AG04450 (cell line): Measurements from ENCODE around the gene BMS1. TPM values are rescaled to one million over a fixed set of nuclear protein-coding genes. Genes with fewer than 3 reads are reported as not detected.

ENCODE experiments used
- CTCF ChIA-PET: fragments of 300-600, 350-600 bp; formaldehyde crosslinking; extraction: SDS; loops from one replicate; lab custom pipeline; 2022; ENCODE audit warnings: antibody characterized with exemption, inconsistent platforms; lab: Charles Lee
- POLR2A ChIA-PET: fragments of 350-600 bp; formaldehyde crosslinking; extraction: SDS; loops from one replicate; lab custom pipeline; 2021; ENCODE audit warnings: antibody characterized with exemption, inconsistent platforms; lab: Yijun Ruan, JAX
- DNase-seq: peaks from one replicate; pipeline ENCODE4 v3.0.0-alpha.2; 2011; ENCODE audit warnings: low read depth, low spot score
- H3K27ac ChIP-seq: one replicate; pipeline ENCODE4 v1.5.1; 2012; ENCODE audit warnings: low read depth, low read length, control low read depth
- H3K27me3 ChIP-seq: one replicate; pipeline ENCODE4 v1.6.0; 2012; ENCODE audit warnings: low read length; ENCODE audit not compliant: control insufficient read depth, insufficient read depth
- H3K4me3 ChIP-seq: 2 replicates; pipeline ENCODE4 v1.5.1; 2011; ENCODE audit warnings: mild to moderate bottlenecking, low read depth, low read length, control low read depth
- H3K9me3 ChIP-seq: 2 replicates; pipeline ENCODE4 v1.5.1; 2012; ENCODE audit warnings: low read length; ENCODE audit not compliant: control insufficient read depth, insufficient read depth
- CTCF ChIP-seq: IDR thresholded peaks from 2 replicates; pipeline ENCODE4 v1.5.1; 2011; ENCODE audit warnings: low read depth, low read length, control low read depth, inconsistent platforms
- polyA plus RNA-seq: library from polyadenylated mRNA; depleted of rRNA; stranded (reverse); fragments of >200 nt; gene quantifications from 2 replicates; pipeline ENCODE4 v1.2.3, GENCODE V29; 2011

BMS1 gene
- polyA plus RNA-seq, 1 experiment = 7.4 TPM

- no peaks in the 10 kb centered on the region for H3K9me3 ChIP-seq
- no peak for DNase-seq
- H3K27me3 ChIP-seq = no peaks in the 10 kb centered on the region
- no peak overlapping the region for H3K4me3 ChIP-seq
- POLR2A ChIA-PET = no interaction called here
- CTCF ChIA-PET = no interaction called here
- no peak overlapping the region for H3K27ac ChIP-seq
- no peak for TF ChIP-seq CTCF
Measured at GRCh38 chr10:42785759-42786158, 3.2 kb downstream of the BMS1 start.

- DNase-seq = peak; percentile 3
- Histone ChIP-seq H3K4me3 (no peak overlapping the region), H3K27me3 (no peaks in the 10 kb centered on the region), H3K27ac (no peak overlapping the region), H3K9me3 (no peaks in the 10 kb centered on the region)
- no peak for TF ChIP-seq CTCF
- POLR2A ChIA-PET = no interaction called here
- CTCF ChIA-PET = no interaction called here
Measured at GRCh38 chr10:42790835-42791234, 8.2 kb downstream of the BMS1 start.

GRCh38 chr10:42795701-42796100, 13.1 kb downstream of the BMS1 start:
- TF ChIP-seq CTCF = no peak
- CTCF ChIA-PET = no interaction called here
- Histone ChIP-seq H3K27me3 (no peaks in the 10 kb centered on the region), H3K4me3 (no peak overlapping the region), H3K9me3 (no peaks in the 10 kb centered on the region), H3K27ac (no peak overlapping the region)
- POLR2A ChIA-PET = no interaction called here
- no peak for DNase-seq

- CTCF ChIA-PET = no interaction called here
- POLR2A ChIA-PET = no interaction called here
Measured at GRCh38 chr10:42801135-42801534, 18.5 kb downstream of the BMS1 start.

GRCh38 chr10:42802876-42803275, 20.3 kb downstream of the BMS1 start:
- no peak for TF ChIP-seq CTCF
- Histone ChIP-seq H3K27ac (no peak overlapping the region), H3K9me3 (no peaks in the 10 kb centered on the region), H3K27me3 (no peaks in the 10 kb centered on the region), H3K4me3 (no peak overlapping the region)
- CTCF ChIA-PET = interaction anchor here (0.8 kb wide), 1 partner anchor 19 kb away, joined by 3 read pairs; no protein-coding TSS in a partner anchor
- no peak for DNase-seq
- POLR2A ChIA-PET = no interaction called here

More at GRCh38 chr10:42801135-42801534, 18.5 kb downstream of the BMS1 start:
- Histone ChIP-seq H3K27ac (no peak overlapping the region), H3K9me3 (no peaks in the 10 kb centered on the region), H3K4me3 (no peak overlapping the region), H3K27me3 (no peaks in the 10 kb centered on the region)
- no peak for DNase-seq
- TF ChIP-seq CTCF = no peak
